Memory B cell (primary cell): Measurements from ENCODE around the gene RAPGEF1.

Experiments
- ATAC-seq: fragments of 150-1000 bp; cut with Tn5 transposase; 2 replicates; pipeline ENCODE4 v1.10.0; 2021; ENCODE audit warnings: low read depth, mild to moderate bottlenecking, moderate library complexity
- DNase-seq, 2 donors: peaks; one replicate each; pipeline ENCODE4 v3.0.0; 2022; ENCODE audit warnings: low spot score in 2 of 2
- H3K27ac Mint-ChIP-seq: one replicate; pipeline ENCODE4 v1.8.0; 2022; ENCODE audit warnings: mild to moderate bottlenecking, moderate library complexity, mixed read lengths
- H3K27me3 Mint-ChIP-seq: one replicate; pipeline ENCODE4 v1.8.0; 2022; ENCODE audit warnings: mixed read lengths
- H3K36me3 Mint-ChIP-seq: one replicate; pipeline ENCODE4 v1.8.0; 2022; ENCODE audit warnings: mild to moderate bottlenecking, mixed read lengths
- H3K4me1 Mint-ChIP-seq: one replicate; pipeline ENCODE4 v1.8.0; 2022; ENCODE audit warnings: mixed read lengths
- H3K4me3 Mint-ChIP-seq: one replicate; pipeline ENCODE4 v1.8.0; 2022; ENCODE audit warnings: mild to moderate bottlenecking, moderate library complexity, mixed read lengths
- H3K9me3 Mint-ChIP-seq: one replicate; pipeline ENCODE4 v1.8.0; 2022; ENCODE audit warnings: mixed read lengths

Gene RAPGEF1

GRCh38 chr9:131539223-131539923 lies 200.5 kb downstream of the RAPGEF1 start:
- H3K27ac Mint-ChIP-seq = no peak overlapping the region
- DNase-seq (no peak), ATAC-seq (no peak)
- peaks cover 7% of the 10 kb centered on the region for H3K36me3 Mint-ChIP-seq
- peaks cover 2% of the 10 kb centered on the region for H3K27me3 Mint-ChIP-seq
- H3K4me3 Mint-ChIP-seq = no peak overlapping the region
- H3K4me1 Mint-ChIP-seq = peaks cover 8% of the 10 kb centered on the region
- peaks cover 6% of the 10 kb centered on the region for H3K9me3 Mint-ChIP-seq

DNA sequence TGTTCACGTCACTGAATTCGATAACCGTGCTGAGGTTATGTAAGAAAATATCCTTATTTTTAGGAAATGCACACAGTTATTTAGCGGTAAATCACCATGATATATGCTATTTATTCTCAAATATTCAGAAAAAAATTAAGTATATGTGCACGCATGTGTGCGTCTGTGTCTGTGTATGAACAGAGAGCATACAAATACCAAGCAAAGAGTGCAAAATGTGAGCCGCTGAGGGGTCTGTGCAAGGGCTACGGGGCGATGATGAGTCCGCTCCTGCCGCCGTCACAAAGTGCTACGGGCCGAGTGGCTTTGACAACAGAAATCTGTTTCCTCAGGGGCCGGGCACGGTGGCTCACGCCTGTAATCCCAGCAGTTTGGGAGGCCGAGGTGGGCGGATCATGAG lies 201.9 kb downstream of the RAPGEF1 start:
- H3K4me3 Mint-ChIP-seq = no peak overlapping the region
- peaks cover 2% of the 10 kb centered on the region for H3K27me3 Mint-ChIP-seq
- ATAC-seq (no peak), DNase-seq (no peak)
- H3K27ac Mint-ChIP-seq = no peak overlapping the region
- peaks cover 3% of the 10 kb centered on the region for H3K9me3 Mint-ChIP-seq
- peaks cover 4% of the 10 kb centered on the region for H3K36me3 Mint-ChIP-seq
- peaks cover 9% of the 10 kb centered on the region for H3K4me1 Mint-ChIP-seq

DNA sequence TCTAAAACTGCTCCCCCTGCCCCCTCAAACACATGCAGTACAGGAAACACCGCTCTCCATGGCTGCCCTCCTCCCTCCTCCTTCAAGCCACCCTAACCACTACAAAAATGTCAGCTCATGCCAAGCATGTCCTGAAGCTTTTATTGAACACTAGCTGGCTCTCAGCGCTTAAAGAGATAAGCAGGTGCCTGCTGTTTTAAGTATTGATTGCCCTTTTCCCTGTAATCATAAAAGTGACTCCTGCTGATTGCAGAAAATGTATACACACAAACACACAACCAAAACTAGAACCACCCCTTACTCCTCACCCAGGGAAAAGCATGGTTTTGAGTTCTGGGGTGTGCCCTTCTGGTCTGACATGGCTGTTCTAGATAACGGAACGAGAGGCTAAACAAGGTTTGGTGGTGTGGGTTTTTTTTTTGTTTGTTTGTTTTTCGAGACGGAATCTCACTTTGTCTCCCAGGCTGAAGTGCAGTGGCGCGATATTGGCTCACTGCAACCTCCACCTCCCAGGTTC lies 205.1 kb downstream of the RAPGEF1 start:
- Mint-ChIP-seq H3K27ac (no peak overlapping the region), H3K9me3 (no peaks in the 10 kb centered on the region), H3K27me3 (no peaks in the 10 kb centered on the region), H3K4me3 (no peak overlapping the region), H3K36me3 (no peaks in the 10 kb centered on the region), H3K4me1 (peaks cover 13% of the 10 kb centered on the region)
- ATAC-seq = peak; percentile 14
- no peak for DNase-seq

GRCh38 chr9:131530920-131531832 lies 208.7 kb downstream of the RAPGEF1 start, which contains the start of gene UCK1:
TSS of gene UCK1 (minus strand) at chr9:131531263. CDS start at chr9:131531174, 89 bp downstream.
- peaks cover 8% of the 10 kb centered on the region for H3K36me3 Mint-ChIP-seq
- no peaks in the 10 kb centered on the region for H3K9me3 Mint-ChIP-seq
- H3K27ac Mint-ChIP-seq = no peak within 1 kb of the TSS
- H3K4me3 Mint-ChIP-seq = peak within 1 kb of the TSS; percentile 79
- DNase-seq (peak; percentile 56 to 69), ATAC-seq (peak; percentile 97)
- peaks cover 12% of the 10 kb centered on the region for H3K4me1 Mint-ChIP-seq
- H3K27me3 Mint-ChIP-seq = no peaks in the 10 kb centered on the region

DNA sequence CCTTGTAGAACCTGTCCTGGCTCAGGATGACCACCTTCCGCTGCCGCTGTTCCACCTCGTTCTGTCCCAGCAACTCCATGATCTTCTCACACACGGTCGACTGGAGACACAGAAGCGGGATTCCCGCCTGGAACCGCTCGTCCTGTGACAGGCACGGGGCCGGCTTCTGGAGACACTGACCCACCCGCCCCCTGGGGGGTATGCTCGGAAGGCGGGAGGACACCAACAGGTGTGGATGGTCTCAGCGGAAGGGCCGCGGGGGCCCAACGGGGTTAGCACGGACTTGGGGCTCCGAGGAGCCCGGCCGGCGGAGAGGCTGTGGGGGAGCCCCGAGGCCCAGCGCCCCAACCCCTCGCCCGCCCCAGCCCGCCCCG lies 209.3 kb downstream of the RAPGEF1 start:
- Mint-ChIP-seq H3K4me1 (peaks cover 12% of the 10 kb centered on the region), H3K9me3 (no peaks in the 10 kb centered on the region), H3K4me3 (peak overlapping the region; percentile 77), H3K27ac (no peak overlapping the region), H3K27me3 (no peaks in the 10 kb centered on the region), H3K36me3 (peaks cover 9% of the 10 kb centered on the region)
- ATAC-seq (peak; percentile 14), DNase-seq (peak in 1 of 2 donors; percentile 36)

GRCh38 chr9:131529597-131530545 lies 210.0 kb downstream of the RAPGEF1 start:
- no peak for DNase-seq
- H3K27ac Mint-ChIP-seq = no peak overlapping the region
- ATAC-seq = no peak
- no peaks in the 10 kb centered on the region for H3K9me3 Mint-ChIP-seq
- peaks cover 11% of the 10 kb centered on the region for H3K4me1 Mint-ChIP-seq
- H3K27me3 Mint-ChIP-seq = no peaks in the 10 kb centered on the region
- H3K36me3 Mint-ChIP-seq = peaks cover 9% of the 10 kb centered on the region
- peak overlapping the region; percentile 78 for H3K4me3 Mint-ChIP-seq

DNA sequence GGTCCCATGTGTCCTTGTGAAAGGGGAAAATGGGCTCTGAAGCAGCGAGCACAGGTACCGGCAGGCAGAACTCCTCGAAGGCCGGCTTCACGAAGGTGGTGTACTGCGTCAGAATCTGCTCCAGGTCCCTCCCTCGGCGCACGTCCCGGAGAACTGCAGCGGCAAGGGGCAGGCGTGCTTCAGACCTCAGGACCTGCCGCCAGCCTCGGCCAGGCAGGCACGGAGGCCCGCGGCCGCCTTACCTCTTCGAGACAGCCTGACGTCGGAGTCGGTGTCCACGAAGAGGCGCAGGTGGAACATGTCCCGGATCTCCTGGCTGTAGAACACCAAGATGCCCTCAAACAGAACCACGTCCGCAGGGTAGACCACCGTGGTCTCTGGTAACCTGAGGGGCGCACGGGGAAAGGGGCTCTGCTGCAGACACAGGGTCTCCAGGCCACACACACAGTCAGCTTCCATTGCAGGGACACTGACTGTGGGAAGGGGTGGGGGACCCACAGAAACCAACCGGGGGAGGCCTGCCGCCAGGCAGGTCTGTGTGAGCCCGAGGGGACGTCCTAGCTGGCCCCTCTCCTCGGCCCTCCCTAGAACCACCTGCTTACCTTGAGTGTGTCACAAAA lies 210.9 kb downstream of the RAPGEF1 start:
- H3K4me3 Mint-ChIP-seq = no peak overlapping the region
- no peak for DNase-seq

DNA sequence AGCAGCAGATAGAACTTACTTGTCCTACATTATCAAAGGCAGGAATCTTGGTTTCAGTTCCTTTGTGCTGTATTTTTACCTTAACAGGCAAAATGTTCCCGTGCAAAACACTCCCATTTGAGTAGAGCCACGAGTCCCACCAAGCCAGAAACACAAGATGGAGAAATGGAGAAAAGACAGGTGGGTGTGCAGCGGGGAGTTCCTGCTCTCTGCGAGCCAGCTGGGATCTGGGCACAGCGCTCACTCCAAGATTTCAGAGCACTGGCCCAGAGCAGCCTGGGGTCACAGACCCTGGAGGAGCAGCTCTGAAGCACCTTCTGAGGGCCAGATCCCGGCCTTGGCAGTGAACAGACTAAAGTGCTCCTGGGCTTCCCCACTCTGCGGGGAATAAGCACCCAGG lies 211.7 kb downstream of the RAPGEF1 start:
- peaks cover 5% of the 10 kb centered on the region for H3K4me1 Mint-ChIP-seq
- no peaks in the 10 kb centered on the region for H3K9me3 Mint-ChIP-seq
- no peak overlapping the region for H3K27ac Mint-ChIP-seq
- ATAC-seq (no peak), DNase-seq (no peak)
- H3K4me3 Mint-ChIP-seq = peak overlapping the region; percentile 37
- peaks cover 10% of the 10 kb centered on the region for H3K36me3 Mint-ChIP-seq
- no peaks in the 10 kb centered on the region for H3K27me3 Mint-ChIP-seq

More for the DNA sequence above, 210.9 kb downstream of the RAPGEF1 start:
- H3K27me3 Mint-ChIP-seq = no peaks in the 10 kb centered on the region
- peaks cover 5% of the 10 kb centered on the region for H3K4me1 Mint-ChIP-seq
- no peak overlapping the region for H3K27ac Mint-ChIP-seq
- no peaks in the 10 kb centered on the region for H3K9me3 Mint-ChIP-seq
- peaks cover 10% of the 10 kb centered on the region for H3K36me3 Mint-ChIP-seq
- no peak for ATAC-seq
